ENCODE data around the gene TFPI.
A peak's percentile ranks its signal among the peaks of the same experiment; 100 is the strongest.

The TFPI gene

DNA sequence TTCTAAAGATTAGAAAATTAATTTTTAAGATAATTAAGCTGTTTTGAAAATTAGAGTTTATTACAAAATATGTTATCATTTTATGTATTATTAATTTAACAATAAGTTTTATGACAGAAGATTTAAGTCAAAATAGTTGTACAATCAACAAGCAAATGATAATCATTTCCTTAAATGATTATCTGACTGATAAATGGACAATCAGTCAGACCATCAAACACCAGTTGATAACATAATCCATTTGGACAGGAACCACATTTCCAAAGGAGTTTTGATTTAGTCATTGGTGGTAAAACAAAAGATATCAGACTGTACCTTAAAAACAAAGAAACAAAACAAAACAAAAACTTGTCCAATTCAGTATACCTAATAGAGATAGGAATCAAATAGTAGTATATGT is 1.9 kb downstream of the TFPI start:
- H3K9ac ChIP-seq (ENCODE audit: low read length), result no peak overlapping the region
- no peaks in the 10 kb centered on the region for H3K27me3 ChIP-seq (ENCODE audit: control insufficient read depth in 1 of 2, insufficient read depth in 2 of 2, low read length in 2 of 2)
- H3K27ac ChIP-seq (ENCODE audit: low read depth, low read length), result no peak overlapping the region
- H3K9me3 ChIP-seq (ENCODE audit: low read length), result no peaks in the 10 kb centered on the region
- no peaks in the 10 kb centered on the region for H3K36me3 ChIP-seq (ENCODE audit: insufficient read depth, low read length)
- no peak overlapping the region for H3K4me3 ChIP-seq (ENCODE audit: low read depth in 1 of 2, low read length in 2 of 2)
- no peaks in the 10 kb centered on the region for H3K4me1 ChIP-seq (ENCODE audit: insufficient read depth, low read length)

DNA sequence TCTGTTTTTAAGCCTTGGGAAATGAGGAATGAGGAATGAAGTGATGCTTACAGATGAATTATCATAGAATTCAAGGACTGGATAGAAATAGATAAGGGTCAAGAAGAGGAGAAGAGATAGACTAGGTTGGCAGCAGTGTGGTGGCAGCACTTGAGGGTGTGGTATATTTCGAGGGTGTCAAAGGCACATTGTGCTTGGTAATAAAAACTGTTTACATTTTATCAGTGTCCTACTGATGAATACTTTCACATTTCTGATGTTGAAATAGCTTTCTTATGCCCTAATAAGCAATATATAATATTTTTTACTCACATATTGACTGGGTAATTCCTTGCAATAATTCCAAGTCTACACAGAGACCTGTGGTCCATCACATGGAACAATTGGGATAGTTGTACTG is 3.4 kb downstream of the TFPI start:
- H3K9me3 ChIP-seq (ENCODE audit: low read length), result no peaks in the 10 kb centered on the region
- H3K4me3 ChIP-seq (ENCODE audit: low read depth in 1 of 2, low read length in 2 of 2), result no peak overlapping the region
- H3K36me3 ChIP-seq (ENCODE audit: insufficient read depth, low read length), result no peaks in the 10 kb centered on the region
- H3K27me3 ChIP-seq (ENCODE audit: control insufficient read depth in 1 of 2, insufficient read depth in 2 of 2, low read length in 2 of 2), result no peaks in the 10 kb centered on the region
- H3K9ac ChIP-seq (ENCODE audit: low read length), result no peak overlapping the region
- no peak overlapping the region for H3K27ac ChIP-seq (ENCODE audit: low read depth, low read length)
- H3K4me1 ChIP-seq (ENCODE audit: insufficient read depth, low read length), result no peaks in the 10 kb centered on the region

DNA sequence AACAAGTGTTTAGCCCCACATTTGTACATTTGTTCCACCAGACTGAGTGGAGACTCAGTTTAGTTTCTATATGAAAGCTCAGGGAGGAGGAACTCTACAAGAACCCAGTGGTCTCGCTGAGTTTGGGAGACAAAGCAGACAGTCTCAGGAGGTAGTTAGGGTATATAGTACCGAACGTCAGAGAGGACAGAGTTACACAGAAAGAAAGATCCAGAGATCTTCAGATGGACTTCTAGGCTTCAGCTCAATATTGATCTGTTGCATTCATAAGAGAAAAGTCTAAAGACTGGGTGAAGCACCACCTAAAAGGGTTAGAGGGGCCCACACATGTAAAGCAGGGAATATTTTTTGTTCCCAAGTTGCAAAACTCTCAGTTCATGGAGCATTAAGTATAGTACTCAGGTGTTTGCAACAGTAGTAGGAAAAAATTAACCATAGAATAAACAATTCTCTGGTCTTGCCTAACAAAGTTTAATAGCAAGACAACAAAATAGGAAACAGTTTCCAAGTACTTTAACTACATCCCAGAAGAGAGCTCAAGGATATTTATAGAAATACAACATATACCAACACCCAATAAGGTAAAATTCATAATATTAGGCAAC is 4.2 kb downstream of the TFPI start:
- Histone ChIP-seq H3K9me3 (ENCODE audit: low read length) (no peaks in the 10 kb centered on the region), H3K4me3 (ENCODE audit: low read depth in 1 of 2, low read length in 2 of 2) (no peak overlapping the region), H3K36me3 (ENCODE audit: insufficient read depth, low read length) (no peaks in the 10 kb centered on the region), H3K27me3 (ENCODE audit: control insufficient read depth in 1 of 2, insufficient read depth in 2 of 2, low read length in 2 of 2) (no peaks in the 10 kb centered on the region), H3K27ac (ENCODE audit: low read depth, low read length) (no peak overlapping the region), H3K4me1 (ENCODE audit: insufficient read depth, low read length) (no peaks in the 10 kb centered on the region), H3K9ac (ENCODE audit: low read length) (no peak overlapping the region)

DNA sequence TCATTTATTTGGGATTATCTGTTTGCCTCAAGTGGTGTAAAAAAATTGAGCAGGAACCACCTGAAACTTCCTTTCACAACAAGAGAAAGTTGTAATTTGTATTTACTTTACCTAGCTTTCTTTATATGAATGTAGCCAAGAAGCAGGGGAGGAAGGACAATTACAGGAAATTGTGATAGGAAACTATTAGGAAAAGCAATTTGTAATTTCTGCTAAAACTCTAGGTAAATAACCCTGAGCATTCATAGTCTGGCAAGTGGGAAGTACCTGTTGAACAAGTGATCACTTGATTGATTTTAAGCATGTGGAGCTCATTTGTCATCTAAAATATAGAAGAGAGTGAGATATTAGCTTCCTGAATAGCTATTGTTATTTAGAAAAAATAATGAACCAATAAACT is 5.0 kb downstream of the TFPI start:
- Histone ChIP-seq H3K4me3 (ENCODE audit: low read depth in 1 of 2, low read length in 2 of 2) (no peak overlapping the region), H3K9me3 (ENCODE audit: low read length) (no peaks in the 10 kb centered on the region), H3K27me3 (ENCODE audit: control insufficient read depth in 1 of 2, insufficient read depth in 2 of 2, low read length in 2 of 2) (no peaks in the 10 kb centered on the region), H3K4me1 (ENCODE audit: insufficient read depth, low read length) (no peaks in the 10 kb centered on the region), H3K36me3 (ENCODE audit: insufficient read depth, low read length) (no peaks in the 10 kb centered on the region), H3K9ac (ENCODE audit: low read length) (no peak overlapping the region), H3K27ac (ENCODE audit: low read depth, low read length) (peak overlapping the region; percentile 52)

DNA sequence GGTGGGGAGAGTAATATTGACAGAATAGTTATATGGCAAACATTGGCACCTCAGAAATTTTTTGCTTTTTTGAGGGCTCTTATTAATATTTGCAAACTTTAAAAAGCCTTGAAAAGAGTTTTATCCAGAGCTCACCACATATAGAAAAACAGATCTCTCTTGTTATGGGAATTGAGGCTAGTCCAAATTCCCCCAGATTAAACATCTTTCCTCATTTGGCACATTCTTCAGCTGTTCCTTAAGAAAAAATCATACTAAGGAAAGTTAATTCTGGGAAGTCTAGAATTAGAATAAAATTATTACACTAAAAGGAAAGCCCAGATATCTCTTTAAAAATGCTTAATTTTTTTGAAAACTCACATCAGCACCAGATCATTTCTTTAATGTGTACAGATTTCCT is 5.6 kb downstream of the TFPI start:
- H3K27ac ChIP-seq (ENCODE audit: low read depth, low read length), result no peak overlapping the region
- H3K4me1 ChIP-seq (ENCODE audit: insufficient read depth, low read length), result no peaks in the 10 kb centered on the region
- no peaks in the 10 kb centered on the region for H3K9me3 ChIP-seq (ENCODE audit: low read length)
- no peaks in the 10 kb centered on the region for H3K27me3 ChIP-seq (ENCODE audit: control insufficient read depth in 1 of 2, insufficient read depth in 2 of 2, low read length in 2 of 2)
- H3K9ac ChIP-seq (ENCODE audit: low read length), result no peak overlapping the region
- H3K36me3 ChIP-seq (ENCODE audit: insufficient read depth, low read length), result no peaks in the 10 kb centered on the region
- no peak overlapping the region for H3K4me3 ChIP-seq (ENCODE audit: low read depth in 1 of 2, low read length in 2 of 2)

DNA sequence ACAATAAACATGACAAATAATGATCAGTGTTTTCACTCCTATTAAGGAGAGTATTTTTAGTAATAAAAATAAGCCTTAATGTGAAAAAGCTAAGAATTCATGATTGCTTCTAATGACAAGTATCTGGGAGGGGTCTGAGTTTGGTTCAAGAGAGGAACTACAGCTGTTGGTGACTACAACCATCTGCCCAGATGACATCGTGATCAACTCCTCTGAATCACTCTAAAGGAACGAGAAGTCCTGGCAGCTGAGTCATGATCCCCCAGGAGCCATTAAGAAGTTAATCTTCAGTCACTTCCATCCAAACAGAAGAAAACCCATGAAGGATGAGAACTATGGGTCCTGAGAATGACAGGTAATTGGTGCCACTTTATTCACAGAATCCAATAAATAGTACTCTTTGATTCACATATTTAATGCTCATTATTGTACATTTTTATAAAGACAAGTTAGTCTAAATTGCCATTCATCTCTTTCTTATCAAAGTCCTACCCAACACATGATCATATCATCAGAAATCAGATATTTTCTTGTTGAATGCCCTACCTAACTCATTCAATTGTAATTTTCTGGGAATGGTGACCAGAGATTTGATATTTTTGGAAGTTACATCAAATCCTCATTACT is 6.8 kb downstream of the TFPI start:
- Histone ChIP-seq H3K4me3 (ENCODE audit: low read depth in 1 of 2, low read length in 2 of 2) (no peak overlapping the region), H3K27me3 (ENCODE audit: control insufficient read depth in 1 of 2, insufficient read depth in 2 of 2, low read length in 2 of 2) (no peaks in the 10 kb centered on the region), H3K4me1 (ENCODE audit: insufficient read depth, low read length) (no peaks in the 10 kb centered on the region), H3K9me3 (ENCODE audit: low read length) (no peaks in the 10 kb centered on the region), H3K27ac (ENCODE audit: low read depth, low read length) (no peak overlapping the region), H3K9ac (ENCODE audit: low read length) (no peak overlapping the region), H3K36me3 (ENCODE audit: insufficient read depth, low read length) (no peaks in the 10 kb centered on the region)

DNA sequence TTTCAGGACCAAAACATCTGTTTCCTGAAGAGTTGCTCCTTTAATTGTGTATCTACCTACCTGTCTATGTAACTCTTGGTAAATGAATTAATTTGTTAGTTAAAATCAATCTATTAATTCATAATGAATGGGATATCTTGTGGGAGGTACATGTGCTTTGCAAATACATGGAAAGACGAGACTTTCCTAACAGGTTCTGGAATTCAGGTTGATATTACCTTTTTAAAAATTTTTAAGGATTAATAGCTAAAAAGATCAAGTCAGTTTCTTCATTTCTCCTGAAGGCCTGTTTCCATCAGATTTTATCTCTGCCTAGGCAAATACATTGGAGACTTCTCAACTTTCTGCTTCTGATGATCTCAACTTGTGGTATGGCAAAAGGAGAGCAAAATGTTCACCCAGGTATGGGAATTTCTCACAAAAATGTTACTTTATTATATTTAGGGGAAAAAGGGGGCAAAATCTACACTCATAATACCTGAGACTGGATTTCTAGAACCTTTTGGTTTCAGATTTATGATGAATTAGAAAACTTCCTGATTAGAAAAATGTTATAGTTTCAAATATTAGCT is 7.4 kb downstream of the TFPI start:
- no peaks in the 10 kb centered on the region for H3K9me3 ChIP-seq (ENCODE audit: low read length)
- H3K27ac ChIP-seq (ENCODE audit: low read depth, low read length), result no peak overlapping the region
- H3K27me3 ChIP-seq (ENCODE audit: control insufficient read depth in 1 of 2, insufficient read depth in 2 of 2, low read length in 2 of 2), result no peaks in the 10 kb centered on the region
- no peaks in the 10 kb centered on the region for H3K36me3 ChIP-seq (ENCODE audit: insufficient read depth, low read length)
- H3K9ac ChIP-seq (ENCODE audit: low read length), result no peak overlapping the region
- H3K4me1 ChIP-seq (ENCODE audit: insufficient read depth, low read length), result no peaks in the 10 kb centered on the region
- H3K4me3 ChIP-seq (ENCODE audit: low read depth in 1 of 2, low read length in 2 of 2), result no peak overlapping the region

DNA sequence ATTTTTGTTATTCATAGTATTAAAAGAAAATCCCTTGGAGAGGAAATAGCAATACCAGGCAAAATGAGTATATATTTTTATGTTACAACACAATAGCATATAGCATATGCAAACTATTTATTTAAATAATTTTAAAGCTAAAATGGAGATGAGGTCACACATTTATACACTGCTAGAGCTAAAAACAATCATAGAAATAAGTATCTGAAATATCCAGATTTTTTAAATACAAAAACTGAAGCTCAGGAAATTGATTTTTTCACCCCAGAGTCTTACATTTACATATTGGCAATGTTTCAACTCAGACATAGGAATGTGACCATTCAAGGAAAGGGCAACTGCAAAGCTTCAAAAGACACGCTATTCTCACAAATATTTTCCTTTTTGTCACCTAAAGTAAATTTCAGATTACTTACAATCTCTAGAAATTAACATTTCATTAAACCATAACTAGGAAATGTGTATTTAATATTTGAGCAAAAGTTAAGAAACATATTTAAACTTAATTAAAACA is 8.9 kb downstream of the TFPI start:
- Histone ChIP-seq H3K9ac (ENCODE audit: low read length) (no peak overlapping the region), H3K4me3 (ENCODE audit: low read depth in 1 of 2, low read length in 2 of 2) (no peak overlapping the region), H3K36me3 (ENCODE audit: insufficient read depth, low read length) (no peaks in the 10 kb centered on the region), H3K27me3 (ENCODE audit: control insufficient read depth in 1 of 2, insufficient read depth in 2 of 2, low read length in 2 of 2) (no peaks in the 10 kb centered on the region), H3K4me1 (ENCODE audit: insufficient read depth, low read length) (no peaks in the 10 kb centered on the region), H3K9me3 (ENCODE audit: low read length) (no peaks in the 10 kb centered on the region), H3K27ac (ENCODE audit: low read depth, low read length) (no peak overlapping the region)

DNA sequence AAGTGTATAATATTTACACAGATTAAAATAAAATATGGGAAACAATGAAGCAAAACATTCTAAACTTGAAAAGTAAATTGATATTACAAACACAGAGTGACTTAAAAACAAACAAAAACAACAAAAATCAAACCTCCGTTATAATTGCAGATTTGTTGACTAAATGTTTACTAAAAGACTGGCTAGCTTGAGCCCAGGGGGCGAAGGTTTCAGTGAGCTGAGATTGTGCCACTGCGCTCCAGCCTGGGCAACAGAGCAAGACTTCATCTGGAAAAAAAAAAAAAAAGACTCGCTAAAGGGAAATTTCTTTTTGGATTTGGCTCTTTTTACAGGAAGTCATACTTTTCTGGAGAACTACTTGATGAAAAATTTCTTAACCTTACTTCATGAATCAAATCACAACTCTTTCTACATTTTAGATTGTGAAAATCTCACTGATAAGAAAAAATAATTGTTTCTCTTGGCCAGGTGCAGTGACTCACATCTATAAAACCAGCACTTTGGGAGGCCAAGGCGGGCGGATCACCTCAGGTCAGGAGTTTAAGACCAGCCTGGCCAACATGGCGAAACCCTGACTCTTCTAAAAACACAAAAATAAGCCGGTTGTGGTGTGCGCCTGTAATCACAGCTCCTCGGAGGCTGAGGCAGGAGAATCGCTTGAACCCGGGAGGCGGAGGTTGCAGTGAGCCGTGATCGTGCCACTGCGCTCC is 9.7 kb downstream of the TFPI start:
- Histone ChIP-seq H3K4me1 (ENCODE audit: insufficient read depth, low read length) (no peaks in the 10 kb centered on the region), H3K27ac (ENCODE audit: low read depth, low read length) (no peak overlapping the region), H3K9ac (ENCODE audit: low read length) (no peak overlapping the region), H3K27me3 (ENCODE audit: control insufficient read depth in 1 of 2, insufficient read depth in 2 of 2, low read length in 2 of 2) (no peaks in the 10 kb centered on the region), H3K36me3 (ENCODE audit: insufficient read depth, low read length) (no peaks in the 10 kb centered on the region), H3K9me3 (ENCODE audit: low read length) (no peaks in the 10 kb centered on the region), H3K4me3 (ENCODE audit: low read depth in 1 of 2, low read length in 2 of 2) (no peak overlapping the region)

DNA sequence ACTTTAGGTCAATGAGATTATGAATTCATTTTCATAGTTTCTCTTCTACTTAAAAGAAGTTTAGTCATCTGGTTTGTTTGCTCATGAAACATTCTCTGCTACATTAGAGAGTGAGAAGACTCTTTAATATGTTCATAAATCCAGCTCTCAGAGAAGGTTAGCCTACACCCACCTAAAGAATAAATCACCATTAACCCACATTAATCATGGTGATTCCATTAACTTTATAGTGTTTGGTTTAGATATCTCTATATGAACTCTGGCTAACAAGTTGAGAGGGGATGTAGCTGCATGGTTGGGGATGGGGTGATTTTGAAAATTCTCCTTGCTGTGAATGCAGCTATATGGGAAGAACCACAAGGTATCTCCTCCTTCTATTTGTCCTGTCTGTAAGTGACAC is 10.7 kb downstream of the TFPI start:
- no peak overlapping the region for H3K4me3 ChIP-seq (ENCODE audit: low read depth in 1 of 2, low read length in 2 of 2)
- no peak overlapping the region for H3K27ac ChIP-seq (ENCODE audit: low read depth, low read length)
- no peaks in the 10 kb centered on the region for H3K9me3 ChIP-seq (ENCODE audit: low read length)
- no peaks in the 10 kb centered on the region for H3K4me1 ChIP-seq (ENCODE audit: insufficient read depth, low read length)
- H3K9ac ChIP-seq (ENCODE audit: low read length), result no peak overlapping the region
- H3K27me3 ChIP-seq (ENCODE audit: control insufficient read depth in 1 of 2, insufficient read depth in 2 of 2, low read length in 2 of 2), result no peaks in the 10 kb centered on the region
- H3K36me3 ChIP-seq (ENCODE audit: insufficient read depth, low read length), result no peaks in the 10 kb centered on the region

DNA sequence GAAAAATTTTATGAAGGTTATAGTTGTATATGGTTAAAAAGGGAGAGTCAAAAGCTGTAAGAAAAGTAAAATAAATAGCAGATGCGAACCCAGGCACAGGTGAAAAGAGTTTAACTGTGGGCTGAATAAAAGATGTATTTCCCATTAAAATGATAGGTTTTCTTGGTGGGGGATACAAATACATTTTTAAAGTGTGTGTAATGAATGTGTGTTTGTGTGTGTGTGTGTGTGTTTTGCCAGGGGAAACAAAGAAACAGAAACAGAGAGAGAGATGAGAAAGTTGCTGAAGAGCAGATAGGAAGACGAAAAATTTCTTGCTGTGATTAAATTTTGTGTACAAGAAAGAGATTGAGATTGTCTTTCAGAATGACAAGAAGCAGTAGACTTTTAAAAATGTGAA is 12.1 kb downstream of the TFPI start:
- Histone ChIP-seq H3K4me3 (ENCODE audit: low read depth in 1 of 2, low read length in 2 of 2) (no peak overlapping the region), H3K36me3 (ENCODE audit: insufficient read depth, low read length) (no peaks in the 10 kb centered on the region), H3K27me3 (ENCODE audit: control insufficient read depth in 1 of 2, insufficient read depth in 2 of 2, low read length in 2 of 2) (no peaks in the 10 kb centered on the region), H3K9ac (ENCODE audit: low read length) (no peak overlapping the region), H3K9me3 (ENCODE audit: low read length) (no peaks in the 10 kb centered on the region), H3K27ac (ENCODE audit: low read depth, low read length) (no peak overlapping the region), H3K4me1 (ENCODE audit: insufficient read depth, low read length) (no peaks in the 10 kb centered on the region)
